HL-60 (cell line): ENCODE data around the gene NR1D2.

Experiments
- DNase-seq, 2 experiments: peaks; one replicate each; pipeline ENCODE4 v3.0.0-alpha.2; 2010 to 2020; ENCODE audit warnings: low read depth in 1 of 2, low spot score in 1 of 2
- H3K27ac ChIP-seq: fragments of 250-450 bp; sonication (Bioruptor Pico); replicated peaks from 2 replicates; pipeline ENCODE4 v1.5.1; 2020; ENCODE audit warnings: mild to moderate bottlenecking, moderate library complexity
- H3K27me3 ChIP-seq: fragments of 250-450 bp; sonication (Bioruptor Pico); 2 replicates; pipeline ENCODE4 v1.5.1; 2021; ENCODE audit warnings: mild to moderate bottlenecking, moderate library complexity; ENCODE audit not compliant: insufficient read depth, poor library complexity, severe bottlenecking
- H3K4me3 ChIP-seq: replicated peaks from 2 replicates; pipeline ENCODE4 v1.5.1; 2011; ENCODE audit warnings: mild to moderate bottlenecking, control low read depth, low read length; ENCODE audit not compliant: insufficient read depth
- GABPA ChIP-seq: IDR thresholded peaks from 2 replicates; pipeline ENCODE4 v1.6.1; 2012; ENCODE audit warnings: low read depth
- POLR2AphosphoS5 ChIP-seq: IDR thresholded peaks from 2 replicates; pipeline ENCODE4 v1.6.1; 2012; ENCODE audit warnings: low read depth
- SPI1 ChIP-seq: IDR thresholded peaks from 2 replicates; pipeline ENCODE4 v1.6.1; 2012; ENCODE audit warnings: low read depth, mild to moderate bottlenecking, borderline replicate concordance
- TF ChIP-seq, protein P1 (sequence below): IDR thresholded peaks from 2 replicates; pipeline ENCODE4 v1.6.1; 2012; ENCODE audit warnings: low read depth; ENCODE audit not compliant: insufficient replicate concordance
- TF ChIP-seq, protein P2 (sequence below): IDR thresholded peaks from one replicate; pipeline ENCODE4 v1.5.1; 2011; ENCODE audit warnings: low read length, control low read depth, inconsistent platforms; ENCODE audit not compliant: insufficient read depth

NR1D2 gene

DNA sequence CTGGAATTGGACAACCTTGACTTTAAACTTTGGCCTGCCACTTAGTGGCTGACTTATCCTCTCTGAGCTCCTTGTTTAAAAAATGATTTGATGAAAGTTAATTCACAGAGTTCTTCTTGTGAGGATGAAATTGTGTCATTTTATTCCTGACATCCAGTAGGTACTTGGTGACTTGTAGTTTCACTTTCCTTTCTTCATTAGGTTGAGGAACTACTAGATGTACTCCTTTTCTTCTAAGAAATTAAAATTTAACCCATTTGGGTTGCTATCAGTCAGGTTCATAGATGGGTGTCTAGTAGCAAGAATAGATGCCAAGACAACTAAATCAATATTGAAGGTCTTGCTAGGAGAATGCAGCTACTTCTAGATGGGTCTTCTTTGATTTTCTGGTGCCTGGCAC is 5.2 kb downstream of the NR1D2 start:
- no peak for DNase-seq
- no peaks in the 10 kb centered on the region for H3K27me3 ChIP-seq
- TF ChIP-seq, protein P1, sequence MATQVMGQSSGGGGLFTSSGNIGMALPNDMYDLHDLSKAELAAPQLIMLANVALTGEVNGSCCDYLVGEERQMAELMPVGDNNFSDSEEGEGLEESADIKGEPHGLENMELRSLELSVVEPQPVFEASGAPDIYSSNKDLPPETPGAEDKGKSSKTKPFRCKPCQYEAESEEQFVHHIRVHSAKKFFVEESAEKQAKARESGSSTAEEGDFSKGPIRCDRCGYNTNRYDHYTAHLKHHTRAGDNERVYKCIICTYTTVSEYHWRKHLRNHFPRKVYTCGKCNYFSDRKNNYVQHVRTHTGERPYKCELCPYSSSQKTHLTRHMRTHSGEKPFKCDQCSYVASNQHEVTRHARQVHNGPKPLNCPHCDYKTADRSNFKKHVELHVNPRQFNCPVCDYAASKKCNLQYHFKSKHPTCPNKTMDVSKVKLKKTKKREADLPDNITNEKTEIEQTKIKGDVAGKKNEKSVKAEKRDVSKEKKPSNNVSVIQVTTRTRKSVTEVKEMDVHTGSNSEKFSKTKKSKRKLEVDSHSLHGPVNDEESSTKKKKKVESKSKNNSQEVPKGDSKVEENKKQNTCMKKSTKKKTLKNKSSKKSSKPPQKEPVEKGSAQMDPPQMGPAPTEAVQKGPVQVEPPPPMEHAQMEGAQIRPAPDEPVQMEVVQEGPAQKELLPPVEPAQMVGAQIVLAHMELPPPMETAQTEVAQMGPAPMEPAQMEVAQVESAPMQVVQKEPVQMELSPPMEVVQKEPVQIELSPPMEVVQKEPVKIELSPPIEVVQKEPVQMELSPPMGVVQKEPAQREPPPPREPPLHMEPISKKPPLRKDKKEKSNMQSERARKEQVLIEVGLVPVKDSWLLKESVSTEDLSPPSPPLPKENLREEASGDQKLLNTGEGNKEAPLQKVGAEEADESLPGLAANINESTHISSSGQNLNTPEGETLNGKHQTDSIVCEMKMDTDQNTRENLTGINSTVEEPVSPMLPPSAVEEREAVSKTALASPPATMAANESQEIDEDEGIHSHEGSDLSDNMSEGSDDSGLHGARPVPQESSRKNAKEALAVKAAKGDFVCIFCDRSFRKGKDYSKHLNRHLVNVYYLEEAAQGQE, result no peak
- TF ChIP-seq, protein P2, sequence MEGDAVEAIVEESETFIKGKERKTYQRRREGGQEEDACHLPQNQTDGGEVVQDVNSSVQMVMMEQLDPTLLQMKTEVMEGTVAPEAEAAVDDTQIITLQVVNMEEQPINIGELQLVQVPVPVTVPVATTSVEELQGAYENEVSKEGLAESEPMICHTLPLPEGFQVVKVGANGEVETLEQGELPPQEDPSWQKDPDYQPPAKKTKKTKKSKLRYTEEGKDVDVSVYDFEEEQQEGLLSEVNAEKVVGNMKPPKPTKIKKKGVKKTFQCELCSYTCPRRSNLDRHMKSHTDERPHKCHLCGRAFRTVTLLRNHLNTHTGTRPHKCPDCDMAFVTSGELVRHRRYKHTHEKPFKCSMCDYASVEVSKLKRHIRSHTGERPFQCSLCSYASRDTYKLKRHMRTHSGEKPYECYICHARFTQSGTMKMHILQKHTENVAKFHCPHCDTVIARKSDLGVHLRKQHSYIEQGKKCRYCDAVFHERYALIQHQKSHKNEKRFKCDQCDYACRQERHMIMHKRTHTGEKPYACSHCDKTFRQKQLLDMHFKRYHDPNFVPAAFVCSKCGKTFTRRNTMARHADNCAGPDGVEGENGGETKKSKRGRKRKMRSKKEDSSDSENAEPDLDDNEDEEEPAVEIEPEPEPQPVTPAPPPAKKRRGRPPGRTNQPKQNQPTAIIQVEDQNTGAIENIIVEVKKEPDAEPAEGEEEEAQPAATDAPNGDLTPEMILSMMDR, result no peak
- H3K4me3 ChIP-seq, result no peak overlapping the region
- no peak overlapping the region for H3K27ac ChIP-seq

DNA sequence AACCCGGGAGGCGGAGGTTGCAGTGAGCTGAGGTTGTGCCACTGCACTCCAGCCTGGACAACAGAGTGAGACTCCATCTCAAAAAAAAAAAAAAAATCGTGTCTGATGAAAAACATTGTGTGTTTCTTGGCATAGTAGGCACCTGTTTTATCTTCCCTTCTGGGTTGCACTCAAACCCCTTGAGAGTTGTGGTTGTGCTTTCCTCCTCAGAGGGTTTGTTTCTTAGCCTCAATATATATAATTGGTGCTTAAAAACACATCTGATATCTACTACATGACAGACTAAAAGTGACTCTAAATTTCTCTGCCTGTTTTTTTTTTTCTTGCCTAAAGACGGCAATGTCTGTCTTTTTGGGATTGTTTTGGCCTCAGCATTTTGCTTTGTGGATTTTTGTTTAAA is 7.6 kb downstream of the NR1D2 start:
- H3K4me3 ChIP-seq, result no peak overlapping the region
- DNase-seq, result no peak
- no peak for TF ChIP-seq POLR2AphosphoS5
- TF ChIP-seq, protein P2, result no peak
- TF ChIP-seq, protein P1, result no peak
- no peaks in the 10 kb centered on the region for H3K27me3 ChIP-seq
- H3K27ac ChIP-seq, result no peak overlapping the region

DNA sequence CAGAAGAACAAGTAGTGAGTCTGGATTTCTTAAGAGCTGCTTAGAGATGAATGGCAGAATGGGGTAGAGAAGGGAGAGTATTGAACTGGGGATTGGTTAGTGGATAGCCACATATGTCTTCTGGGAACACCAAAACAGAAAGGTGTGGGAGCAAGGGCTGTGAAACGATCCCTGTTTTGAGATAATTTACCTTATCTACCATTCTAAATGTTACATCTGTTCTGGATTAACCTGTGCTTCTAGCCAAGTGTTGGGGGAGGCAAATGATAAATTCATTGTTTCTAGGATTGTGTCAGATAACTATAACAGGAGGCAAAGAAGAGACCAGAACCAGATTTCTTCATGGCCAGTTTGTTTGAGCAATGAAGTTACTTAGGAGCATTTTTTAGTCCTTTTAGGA is 8.4 kb downstream of the NR1D2 start:
- Histone ChIP-seq H3K27me3 (no peaks in the 10 kb centered on the region), H3K4me3 (no peak overlapping the region), H3K27ac (no peak overlapping the region)
- DNase-seq, result no peak
- TF ChIP-seq POLR2AphosphoS5 (no peak), GABPA (no peak), SPI1 (no peak)
- TF ChIP-seq, protein P2, result no peak
- TF ChIP-seq, protein P1, result no peak
